ENCODE results near the gene GALNT18.

The GALNT18 gene

DNA sequence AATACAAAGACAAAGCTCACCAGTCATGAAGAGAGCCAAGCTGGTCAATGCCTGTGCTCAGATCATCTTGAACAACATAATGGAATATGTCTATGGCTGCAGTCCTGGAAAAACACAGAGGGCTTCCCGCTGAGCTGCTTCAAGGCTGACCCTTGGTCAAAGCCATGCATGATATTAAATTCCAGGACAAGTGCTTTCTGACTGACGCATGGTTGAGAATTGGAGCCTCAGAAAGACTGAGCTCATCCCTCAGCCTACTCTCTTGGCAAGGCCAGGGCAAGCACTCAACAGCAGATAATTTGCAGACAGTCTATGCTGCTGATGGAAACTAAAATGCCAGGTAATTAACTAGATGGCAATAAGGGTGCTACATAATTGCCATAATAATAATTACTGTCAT lies 89.2 kb downstream of the GALNT18 start:
- no peak for DNase-seq (ENCODE audit: low read depth in 2 of 2)

DNA sequence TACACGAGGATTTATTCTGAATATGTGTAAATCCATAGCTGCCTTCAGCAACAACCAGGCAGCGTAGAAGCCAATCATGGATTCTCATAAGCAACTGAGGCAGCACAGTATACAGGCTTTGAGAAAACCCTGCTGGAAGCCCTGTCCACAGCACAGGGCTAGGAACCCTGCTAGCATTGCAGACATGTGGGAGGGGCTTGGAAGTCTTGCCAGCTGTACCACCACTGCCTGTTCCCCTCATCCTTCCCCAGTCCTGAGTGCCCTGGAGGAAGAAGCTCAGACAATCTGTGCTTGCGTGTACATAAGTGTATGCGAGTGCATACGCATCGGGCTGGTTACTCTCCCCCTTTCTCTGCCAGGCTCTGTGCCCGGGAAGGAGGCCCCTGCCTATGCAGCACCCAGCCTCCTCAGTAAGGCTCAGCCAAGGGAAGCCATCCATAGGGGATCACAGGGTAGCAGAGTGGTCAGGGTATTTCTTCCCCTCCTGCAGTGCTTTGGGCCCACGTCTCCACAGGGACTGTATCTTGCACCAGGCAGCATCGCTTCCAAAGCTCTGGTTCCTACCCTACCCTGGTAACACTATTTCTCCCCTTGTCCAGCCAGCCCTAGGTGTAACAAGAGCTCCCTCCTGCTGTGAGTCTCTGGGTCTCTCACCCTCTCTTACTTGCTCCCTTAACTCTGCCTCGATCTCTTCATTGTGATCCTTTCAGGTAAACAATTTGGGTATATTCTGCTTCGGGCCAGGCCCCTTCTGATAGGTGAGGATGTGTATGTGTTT lies 90.5 kb downstream of the GALNT18 start:
- DNase-seq (ENCODE audit: low read depth in 2 of 2): no peak

DNA sequence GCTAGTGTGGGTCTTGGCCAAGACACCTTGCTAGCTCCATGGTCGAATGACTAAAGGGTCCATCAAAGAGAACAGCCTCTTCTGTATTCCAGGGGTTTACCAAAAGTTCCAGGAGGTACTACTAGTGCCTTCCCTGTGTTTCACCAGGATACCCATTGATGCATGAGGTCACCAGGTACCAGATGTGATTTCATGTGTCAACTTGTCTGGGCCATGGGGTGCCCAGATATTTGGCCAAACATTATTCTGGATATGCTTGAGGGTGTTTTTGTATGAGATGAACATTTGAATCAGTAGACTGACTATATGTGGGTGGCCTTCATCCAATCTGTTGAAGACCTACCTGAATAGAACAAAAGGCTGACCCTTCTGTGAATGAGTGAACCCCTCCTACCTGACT lies 92.8 kb downstream of the GALNT18 start:
- DNase-seq (ENCODE audit: low read depth in 2 of 2): no peak

DNA sequence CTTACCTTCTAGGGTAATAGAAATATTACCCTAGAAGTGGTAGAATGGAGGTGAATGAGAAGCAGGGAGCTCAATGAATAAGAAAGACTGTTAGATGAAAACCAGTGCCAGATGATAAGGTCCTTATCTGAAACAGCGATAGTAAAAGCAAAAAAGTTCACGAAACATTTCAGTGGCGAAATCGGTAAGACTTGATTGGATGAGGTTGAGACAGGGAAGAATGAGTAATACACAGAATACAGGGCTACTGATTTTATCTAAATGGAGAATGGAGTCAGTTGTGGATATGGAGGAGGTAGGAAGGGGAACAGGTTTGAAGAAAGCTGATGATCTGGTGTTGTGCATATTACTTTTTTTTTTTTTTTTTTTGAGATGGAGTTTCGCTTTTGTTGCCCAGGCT lies 96.5 kb downstream of the GALNT18 start:
- DNase-seq (ENCODE audit: low read depth in 2 of 2): no peak

DNA sequence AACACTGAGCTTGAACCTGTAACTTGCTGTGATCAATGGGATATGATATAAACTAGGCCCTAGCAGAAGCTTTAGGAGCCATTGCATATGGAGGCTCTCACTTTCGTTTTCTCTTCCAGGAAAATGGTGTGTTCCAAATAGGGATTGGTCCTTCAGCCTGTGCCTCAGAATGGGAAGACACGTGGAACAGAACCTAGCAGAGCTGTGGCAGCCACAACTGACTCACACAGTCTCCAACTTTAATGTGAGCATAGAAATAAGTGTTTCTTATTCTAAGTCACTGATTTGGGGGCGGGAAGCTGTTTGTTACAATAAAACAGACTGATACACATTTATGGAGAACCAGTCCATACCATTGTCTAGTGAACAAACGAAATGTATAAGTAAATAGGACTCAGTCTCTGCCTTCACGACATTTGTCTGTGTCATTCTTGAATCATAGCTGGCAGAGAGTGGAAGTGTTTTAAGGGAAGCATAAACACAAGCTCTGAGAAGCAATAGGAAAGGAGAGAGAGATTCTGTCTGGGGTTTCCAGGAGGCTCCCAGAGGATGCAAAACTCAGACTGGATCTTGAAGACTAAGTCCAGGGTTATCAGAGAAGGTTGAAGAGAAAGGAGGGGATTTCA lies 97.3 kb downstream of the GALNT18 start:
- DNase-seq (ENCODE audit: low read depth in 2 of 2): no peak

DNA sequence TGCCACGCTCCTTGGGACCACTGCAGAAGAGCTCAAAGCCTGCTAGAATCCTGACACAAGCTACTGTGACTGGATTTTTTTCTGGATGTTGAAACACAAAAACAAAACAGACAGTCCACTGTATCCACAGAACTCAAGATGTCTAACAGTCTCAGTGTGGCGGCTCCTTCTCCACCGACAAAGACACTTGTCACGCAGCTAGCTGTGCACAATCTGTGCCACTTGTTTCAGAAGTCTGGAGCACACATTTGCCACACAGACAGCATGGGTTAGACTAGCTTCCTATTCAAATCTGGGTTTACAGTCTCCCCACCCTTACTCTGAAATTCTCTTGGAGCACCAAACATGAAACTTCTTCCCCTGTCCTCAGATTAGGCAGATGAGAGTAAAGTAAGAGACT lies 99.2 kb downstream of the GALNT18 start:
- DNase-seq (ENCODE audit: low read depth in 2 of 2): no peak

DNA sequence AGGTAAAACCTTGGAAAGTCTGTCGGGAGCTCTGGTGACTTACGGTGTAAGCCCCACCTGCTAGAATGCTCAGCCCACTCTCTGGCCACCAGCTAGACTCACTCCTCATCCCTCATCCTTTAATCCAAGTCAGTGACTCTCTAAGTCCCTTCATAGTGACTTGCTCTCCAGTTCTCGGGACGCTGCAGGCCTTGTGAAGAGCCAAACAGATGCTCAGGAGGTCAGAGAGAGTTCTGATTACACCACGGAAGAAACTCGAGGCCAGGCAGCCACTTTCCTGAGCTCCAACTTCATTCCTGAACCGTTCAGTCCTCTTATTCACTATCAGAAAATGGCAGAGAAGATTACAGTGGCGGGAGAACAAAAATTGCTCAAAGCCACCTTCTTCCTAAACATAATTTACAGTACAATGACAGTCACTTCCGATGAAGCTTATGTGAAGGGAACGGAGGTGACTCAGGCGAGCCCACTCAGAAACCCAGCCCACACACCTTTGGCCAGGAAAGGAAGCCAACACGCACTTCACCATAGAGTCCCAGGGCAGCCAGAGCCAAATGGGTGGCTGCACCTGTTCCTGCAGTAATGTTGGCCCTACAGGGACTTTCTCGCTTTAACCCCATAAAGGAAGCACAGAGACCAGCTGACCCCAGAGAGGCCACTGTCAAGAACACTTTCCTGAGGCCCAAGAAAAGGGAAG lies 100.4 kb downstream of the GALNT18 start:
- no peak for DNase-seq (ENCODE audit: low read depth in 2 of 2)

DNA sequence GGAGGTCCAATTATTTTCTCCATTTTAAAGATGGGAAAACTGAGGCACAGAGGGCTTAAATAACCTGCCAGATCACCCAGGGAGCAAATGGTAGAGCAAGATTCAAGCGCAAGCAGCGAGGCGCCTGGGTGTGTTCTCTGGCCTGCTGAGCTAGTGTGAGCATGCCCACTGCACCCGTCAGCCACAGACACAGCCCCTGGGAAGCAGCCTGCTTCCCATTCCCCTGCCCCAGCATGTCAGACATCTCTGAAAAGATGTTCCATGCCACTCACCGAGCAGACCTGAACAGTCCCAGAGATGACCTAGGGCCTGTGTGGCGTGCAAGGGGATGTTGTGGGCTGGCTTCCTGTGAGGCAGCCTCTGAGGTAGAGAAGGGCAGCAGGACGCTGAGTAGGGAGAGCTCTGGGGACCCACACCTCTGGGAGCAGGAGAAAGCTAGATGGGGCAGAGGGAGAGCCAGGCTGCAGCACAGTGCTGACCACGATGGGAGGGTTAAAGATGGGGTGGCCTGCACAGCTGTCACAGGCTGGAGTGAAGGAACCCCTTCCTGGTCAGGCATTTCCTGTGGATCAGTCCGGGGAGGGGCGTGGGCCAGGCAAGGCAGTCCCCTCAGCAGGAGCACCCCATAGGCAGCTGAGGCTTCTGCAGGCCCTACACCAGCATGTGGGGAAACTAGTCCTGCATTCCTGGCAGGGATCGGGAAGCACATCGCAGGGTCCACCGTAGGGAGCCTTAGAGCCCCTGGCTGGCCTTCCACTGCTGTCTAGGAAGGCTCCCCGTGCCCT lies 101.4 kb downstream of the GALNT18 start:
- no peak for DNase-seq (ENCODE audit: low read depth in 2 of 2)

DNA sequence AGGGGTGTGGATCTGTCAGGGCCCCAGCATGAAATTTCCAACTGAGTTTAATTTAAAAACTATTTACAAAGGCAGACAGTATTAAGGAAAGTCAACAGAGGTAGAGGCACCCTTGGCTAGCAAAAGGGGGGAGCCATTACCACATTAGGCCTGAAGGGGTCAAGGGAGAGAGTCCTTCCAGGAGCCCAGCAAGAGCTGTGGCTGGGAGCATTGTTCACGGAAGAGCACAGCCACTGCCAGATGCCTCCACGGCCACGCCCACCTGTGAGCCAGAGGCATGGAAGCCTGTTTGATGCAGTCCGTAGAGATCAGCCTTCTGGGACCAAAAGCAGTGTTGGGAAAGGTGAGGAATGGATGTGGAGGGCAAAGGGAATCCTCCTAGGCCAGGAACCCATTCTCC lies 102.6 kb downstream of the GALNT18 start:
- DNase-seq (ENCODE audit: low read depth in 2 of 2): no peak

DNA sequence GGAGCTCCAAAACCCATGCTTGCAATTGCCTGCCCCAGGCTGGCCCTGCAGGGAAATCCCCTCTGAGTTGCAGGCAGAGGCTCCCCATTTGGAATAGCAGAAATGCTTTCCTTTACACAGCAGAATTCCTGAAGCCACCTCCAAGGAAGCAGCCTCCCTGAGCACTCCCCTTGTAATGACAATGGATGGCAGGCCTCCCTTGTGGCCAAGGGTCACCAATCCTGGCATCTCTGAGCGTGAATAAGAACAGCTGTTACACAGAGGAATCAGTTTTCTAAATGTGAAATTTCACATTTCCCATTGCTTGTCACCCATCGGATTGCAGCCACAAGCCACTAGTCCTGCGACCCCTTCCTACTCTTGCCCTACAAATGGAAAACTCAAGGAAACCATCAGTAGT lies 107.6 kb downstream of the GALNT18 start:
- no peak for DNase-seq (ENCODE audit: low read depth in 2 of 2)

DNA sequence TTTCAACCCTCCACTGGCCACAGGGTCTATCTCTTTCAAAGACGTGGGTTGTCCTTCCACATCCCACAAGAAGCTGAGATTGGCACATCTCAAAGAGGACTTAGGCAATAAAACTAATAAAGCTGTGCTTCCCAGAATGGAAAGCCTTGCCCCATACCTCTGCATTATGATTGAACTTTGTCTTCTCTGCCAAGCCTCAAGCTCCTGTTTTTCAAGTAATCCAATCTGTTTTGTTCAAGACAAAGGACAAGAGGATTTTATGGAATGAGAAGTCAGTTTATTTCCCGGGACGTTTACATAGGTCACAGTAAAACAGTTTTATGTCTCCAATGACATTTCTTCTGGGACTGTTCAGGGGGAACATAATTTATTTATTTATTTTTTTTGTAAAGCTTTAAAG lies 108.4 kb downstream of the GALNT18 start:
- no peak for DNase-seq (ENCODE audit: low read depth in 2 of 2)

DNA sequence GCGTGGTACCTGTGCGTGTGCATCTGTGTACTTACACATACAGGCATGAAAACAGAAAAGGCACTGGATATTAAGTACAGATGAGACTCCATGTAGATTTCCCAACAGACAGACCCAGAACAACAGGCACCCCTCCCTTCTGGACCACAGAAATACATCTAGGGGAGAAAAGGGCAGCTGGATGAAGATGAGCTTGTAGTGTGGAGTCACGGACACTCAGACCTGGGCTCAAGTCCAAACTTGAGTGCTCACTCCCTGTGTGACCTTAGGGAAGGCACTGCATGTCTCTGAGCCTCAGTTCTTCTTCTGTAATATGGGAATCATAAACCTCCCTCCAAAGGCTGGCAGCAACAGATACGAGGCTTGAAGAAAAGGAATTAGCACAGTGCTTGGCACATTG lies 108.9 kb downstream of the GALNT18 start:
- no peak for DNase-seq (ENCODE audit: low read depth in 2 of 2)

DNA sequence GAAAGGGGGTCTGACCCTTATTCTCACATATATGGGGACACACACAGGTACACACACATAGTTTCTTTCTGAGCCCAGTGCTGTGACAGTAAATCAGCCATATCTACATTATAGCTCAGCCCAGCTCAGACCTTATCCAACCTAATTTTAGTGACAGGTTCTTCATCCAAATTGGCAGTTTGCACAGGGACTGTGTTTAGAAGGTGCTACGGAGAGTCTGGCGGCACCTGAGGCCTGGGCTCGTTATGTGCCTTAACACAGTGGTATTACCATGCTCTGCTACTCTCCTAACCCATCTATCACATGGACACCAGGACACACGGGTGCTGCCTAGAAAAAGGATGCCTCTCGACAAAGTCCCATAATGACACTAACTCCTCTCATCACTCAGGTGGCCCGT lies 109.3 kb downstream of the GALNT18 start:
- DNase-seq (ENCODE audit: low read depth in 2 of 2): no peak

DNA sequence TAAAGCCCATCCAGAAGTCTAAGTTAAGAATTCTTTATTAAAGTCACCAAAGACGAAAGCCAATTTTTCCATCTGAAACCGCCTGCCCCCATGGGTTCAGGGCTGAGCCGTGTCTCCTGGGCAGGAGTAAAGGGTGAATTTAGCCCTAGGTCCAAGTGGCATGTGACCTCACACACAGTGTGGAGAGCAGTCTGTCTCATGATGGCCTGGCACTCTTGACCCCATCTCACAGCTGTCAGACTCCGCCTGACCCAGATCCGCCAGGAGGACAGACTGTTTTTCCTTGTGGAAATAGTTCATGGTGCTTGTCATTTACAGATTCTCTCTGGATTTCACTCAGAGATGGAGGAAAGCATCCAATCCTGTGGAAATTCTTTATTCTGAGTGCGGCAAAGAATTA lies 109.7 kb downstream of the GALNT18 start:
- no peak for DNase-seq (ENCODE audit: low read depth in 2 of 2)

DNA sequence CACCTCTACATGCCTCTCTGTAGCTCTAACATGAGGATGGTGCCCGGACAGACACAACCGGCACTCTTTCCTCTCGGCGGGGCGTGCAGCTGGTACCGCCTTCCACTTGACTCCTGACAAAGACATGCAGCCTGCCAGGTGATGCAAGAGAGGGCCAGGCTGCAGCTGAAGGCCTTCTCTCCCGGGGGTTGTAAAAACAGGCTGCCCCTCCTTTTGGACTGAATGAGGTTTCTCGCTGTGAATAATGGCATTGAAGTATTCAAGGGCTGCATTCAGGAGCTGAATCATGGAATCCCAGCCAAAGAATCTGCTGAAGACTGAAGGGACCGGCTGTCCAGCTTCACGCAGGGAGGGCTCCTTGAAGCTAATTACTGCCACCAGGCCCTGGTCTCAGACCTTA lies 110.9 kb downstream of the GALNT18 start:
- DNase-seq (ENCODE audit: low read depth in 2 of 2): no peak

DNA sequence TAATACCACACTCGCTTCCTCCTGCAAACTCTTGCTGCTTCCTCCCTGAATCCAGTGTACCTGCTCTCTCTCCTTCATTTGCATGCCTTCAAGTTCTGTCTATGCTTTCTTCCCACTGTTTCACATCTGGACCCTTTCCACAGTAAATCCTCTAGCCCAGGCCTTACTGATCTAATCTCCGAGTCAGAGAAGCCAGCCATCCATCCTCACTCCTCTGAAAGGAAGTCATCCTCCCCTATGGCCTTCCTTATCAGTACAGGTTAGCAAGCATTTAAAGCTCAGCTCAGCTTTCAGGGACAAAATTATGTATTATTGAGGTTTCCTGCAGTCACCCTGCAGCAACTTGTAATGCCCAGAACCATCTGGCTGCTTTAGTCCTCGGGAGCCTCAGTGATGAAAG lies 116.1 kb downstream of the GALNT18 start:
- no peak for DNase-seq (ENCODE audit: low read depth in 2 of 2)

DNA sequence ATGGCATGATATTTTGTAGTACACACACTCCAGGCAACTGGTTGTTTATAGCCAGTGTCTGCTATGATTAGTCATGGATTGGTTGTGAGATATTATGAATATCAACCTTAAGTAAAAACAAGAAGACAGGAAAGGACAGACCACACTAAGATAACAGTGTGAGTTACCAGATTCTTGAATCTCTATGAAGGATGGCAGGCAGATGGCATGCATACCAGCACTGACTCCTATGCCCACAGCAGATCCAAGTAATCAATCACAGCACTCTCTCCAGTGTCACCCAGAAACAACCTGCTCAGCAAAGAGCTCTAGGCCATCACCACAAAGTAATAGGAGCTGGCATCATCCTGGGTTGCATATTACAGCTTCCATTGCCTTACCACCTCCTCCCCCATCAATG lies 116.6 kb downstream of the GALNT18 start:
- DNase-seq (ENCODE audit: low read depth in 2 of 2): no peak

DNA sequence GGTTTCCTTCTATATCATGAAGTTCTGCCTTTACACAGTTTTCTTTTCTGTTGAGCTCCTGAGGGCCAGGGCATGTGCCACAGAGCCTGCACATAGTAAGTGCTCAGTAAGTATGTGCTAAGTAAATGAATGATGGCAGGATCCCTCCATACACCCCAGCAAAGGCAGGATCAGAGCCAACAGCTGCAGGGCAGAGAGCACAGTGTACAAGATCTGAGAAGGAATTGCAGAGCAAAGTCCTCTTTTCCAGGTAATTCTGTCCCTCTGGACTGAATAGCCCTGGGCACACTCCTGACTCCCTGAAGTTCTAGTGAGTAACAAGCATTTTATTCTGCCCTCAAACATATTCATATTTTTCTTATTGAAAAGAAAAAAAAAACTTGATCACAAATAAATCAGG lies 117.7 kb downstream of the GALNT18 start:
- DNase-seq (ENCODE audit: low read depth in 2 of 2): no peak

DNA sequence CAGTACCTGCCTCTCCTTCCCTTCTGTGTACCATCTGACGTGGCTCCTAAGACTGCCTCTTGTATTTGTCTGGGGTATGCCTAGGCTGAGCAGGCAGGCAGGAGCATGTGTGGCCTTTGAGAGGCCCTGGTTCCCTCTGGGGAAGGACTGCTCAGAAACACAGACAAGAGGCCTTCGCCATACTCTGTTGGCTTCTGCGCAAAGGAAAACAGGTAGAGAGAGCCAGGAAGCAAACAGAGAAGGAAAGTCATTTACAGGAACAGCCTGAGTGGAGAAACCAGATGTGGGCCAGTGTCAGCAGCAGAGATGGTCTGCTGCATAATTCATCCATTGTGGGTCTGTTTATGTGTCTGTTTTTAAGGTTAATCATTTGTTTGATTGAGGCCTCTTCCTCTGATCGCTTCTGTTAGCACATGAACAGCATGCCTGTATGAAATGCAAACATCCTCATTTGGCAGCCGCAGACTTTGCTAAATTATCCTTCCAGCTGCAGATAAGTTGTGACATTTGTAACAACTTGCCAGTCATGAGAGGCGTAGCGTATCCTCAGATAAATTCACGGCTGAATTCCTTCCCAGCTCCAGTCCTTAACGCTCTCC lies 119.4 kb downstream of the GALNT18 start:
- DNase-seq (ENCODE audit: low read depth in 2 of 2): no peak

DNA sequence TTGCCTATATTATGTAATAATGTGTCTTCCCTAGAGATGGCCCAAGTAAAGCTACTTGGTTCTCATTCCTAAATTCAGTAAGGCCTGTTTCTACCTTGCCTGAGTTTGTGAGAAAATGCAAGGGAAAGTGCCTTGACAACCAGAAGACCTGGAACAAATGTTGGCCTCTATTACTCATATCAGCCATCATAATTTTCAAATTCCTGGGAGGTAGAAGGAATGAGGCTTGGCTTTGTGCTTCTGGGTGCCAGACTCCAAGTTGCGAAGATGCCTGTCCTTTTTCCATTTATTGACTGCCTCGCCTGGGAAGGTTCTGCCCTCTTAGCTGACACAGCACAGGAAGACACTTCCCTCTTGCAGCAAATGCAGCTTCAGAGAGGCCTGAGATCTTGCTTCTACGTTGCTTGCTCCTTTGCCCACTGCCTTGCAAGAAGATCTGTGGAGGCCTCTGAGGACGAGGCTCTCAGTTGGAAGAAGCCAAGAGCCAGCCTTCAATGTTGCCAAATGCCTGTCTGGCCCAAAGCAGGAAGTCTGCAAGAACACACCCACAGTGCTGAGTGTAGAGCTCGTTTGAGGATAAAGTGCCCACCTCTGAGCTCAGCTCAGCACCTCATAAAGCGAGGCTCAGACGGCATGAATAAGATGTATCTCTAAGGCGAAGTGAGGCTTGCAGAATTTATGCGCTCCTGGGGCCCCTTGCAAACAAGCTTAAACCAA lies 120.1 kb downstream of the GALNT18 start:
- DNase-seq (ENCODE audit: low read depth in 2 of 2): no peak

DNA sequence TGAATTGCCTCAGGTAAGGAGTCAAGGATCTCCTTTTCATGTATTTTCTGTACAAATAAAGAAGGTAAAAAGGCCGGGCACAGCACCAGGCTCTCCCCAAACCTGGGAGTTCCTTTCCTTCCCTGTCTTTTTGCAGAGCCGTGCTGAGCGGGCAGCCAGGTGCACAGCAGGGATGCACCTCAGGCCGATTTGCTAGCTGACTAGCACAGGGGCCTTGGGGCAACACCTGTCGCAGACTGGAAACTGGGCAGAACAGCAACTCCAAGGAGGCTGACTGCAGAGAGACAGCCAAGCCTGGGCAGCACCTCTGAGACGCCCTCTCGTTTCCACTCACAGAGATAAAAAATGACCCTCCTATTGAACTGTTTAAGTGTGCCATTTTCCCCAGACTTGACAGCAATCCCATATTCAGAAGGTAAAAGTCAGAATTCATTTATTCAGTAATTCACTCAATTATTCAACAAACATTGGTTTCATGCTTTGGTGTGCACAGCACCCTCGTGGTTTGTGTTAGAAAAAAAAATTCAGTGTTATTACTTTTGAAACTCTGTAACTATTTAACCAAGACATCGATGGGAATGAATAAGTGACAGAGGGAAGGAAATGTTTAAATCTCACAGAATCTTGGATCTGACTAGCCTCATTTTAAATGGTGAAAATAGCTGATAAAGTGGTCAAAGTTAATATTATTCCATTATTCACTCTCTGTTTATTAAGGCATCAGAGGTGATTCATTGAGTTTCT lies 120.9 kb downstream of the GALNT18 start:
- no peak for DNase-seq (ENCODE audit: low read depth in 2 of 2)
